ENCODE results near the gene YWHAH.

DNA sequence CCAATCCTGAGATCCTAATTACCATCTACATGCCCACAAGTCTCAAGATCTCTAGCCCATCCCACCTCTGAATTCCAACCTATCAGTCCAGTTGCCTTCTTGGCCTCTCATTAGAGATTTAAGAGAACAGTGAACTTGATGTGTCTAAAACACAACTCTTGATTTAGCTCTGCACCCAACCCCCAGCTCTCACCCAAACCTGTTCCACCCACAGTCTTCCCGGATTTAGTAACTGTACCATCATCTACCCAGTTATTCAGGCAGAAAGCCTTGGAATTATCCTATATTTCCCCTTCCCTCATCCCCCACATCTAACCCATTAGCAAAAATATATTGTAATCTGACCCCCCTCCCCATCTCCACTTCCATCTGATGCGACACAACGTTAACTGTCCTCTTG, 24.0 kb upstream of the YWHAH start:
- TF ChIP-seq, protein P1, sequence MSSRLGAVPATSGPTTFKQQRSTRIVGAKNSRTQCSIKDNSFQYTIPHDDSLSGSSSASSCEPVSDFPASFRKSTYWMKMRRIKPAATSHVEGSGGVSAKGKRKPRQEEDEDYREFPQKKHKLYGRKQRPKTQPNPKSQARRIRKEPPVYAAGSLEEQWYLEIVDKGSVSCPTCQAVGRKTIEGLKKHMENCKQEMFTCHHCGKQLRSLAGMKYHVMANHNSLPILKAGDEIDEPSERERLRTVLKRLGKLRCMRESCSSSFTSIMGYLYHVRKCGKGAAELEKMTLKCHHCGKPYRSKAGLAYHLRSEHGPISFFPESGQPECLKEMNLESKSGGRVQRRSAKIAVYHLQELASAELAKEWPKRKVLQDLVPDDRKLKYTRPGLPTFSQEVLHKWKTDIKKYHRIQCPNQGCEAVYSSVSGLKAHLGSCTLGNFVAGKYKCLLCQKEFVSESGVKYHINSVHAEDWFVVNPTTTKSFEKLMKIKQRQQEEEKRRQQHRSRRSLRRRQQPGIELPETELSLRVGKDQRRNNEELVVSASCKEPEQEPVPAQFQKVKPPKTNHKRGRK (tag; IDR thresholded peaks at IDR 0.05) = no peak
- TF ChIP-seq CTCF (IDR thresholded peaks at IDR 0.05 in 2 of 3, conservative IDR thresholded peaks at IDR 0.05 in 1 of 3; ENCODE audit: insufficient read depth in 2 of 3, low read depth in 1 of 3, low read length in 3 of 3) (no peak), SREBF2 (CRISPR knock-in tag; IDR thresholded peaks at IDR 0.05) (no peak), FOXA1 (IDR thresholded peaks at IDR 0.05; ENCODE audit: borderline replicate concordance) (no peak), TCF3 (CRISPR knock-in tag; IDR thresholded peaks at IDR 0.05) (no peak), DNMT1 (IDR thresholded peaks at IDR 0.05) (no peak)
